Measurements from ENCODE around the gene SELENOW. TPM values are rescaled to one million over a fixed set of nuclear protein-coding genes. Genes with fewer than 3 reads are reported as not detected.
"Not testable (repeated sequence)": the region's sequence is repeated elsewhere in the genome, so short reads cannot be mapped to it uniquely, and the experiment has no call there.

Gene SELENOW
- polyA plus RNA-seq, 3 donors: 150 to 674 (median 235) TPM

GRCh38 chr19:47755762-47756626 is 22.5 kb upstream of the SELENOW start:
- no peak overlapping the region for H3K27ac ChIP-seq (ENCODE audit: low read depth, low read length)
- 90 to 96% (median 95%) methylated on average over 28 of the region's 28 CpGs for WGBS, 3 donors

DNA sequence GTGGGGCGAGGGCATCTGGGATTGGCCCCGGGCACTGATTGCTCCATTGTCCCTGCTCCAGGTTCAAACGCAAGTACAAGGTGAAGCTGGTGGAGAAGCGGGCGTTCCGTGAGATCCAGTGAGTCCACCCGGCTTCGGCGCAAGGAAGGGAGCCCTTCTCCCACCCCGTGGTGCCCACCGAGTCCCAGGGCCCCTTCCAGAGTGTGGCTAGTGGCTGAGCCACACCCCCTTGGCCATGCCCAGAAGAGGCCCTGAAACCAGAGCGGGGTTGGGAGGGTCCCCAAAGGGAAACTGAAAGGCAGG is 21.9 kb upstream of the SELENOW start:
- H3K27ac ChIP-seq (ENCODE audit: low read depth, low read length): no peak overlapping the region
- 92 to 95% (median 95%) methylated on average over 11 to 12 of the region's 12 CpGs for WGBS, 3 donors

GRCh38 chr19:47756953-47757608 is 21.4 kb upstream of the SELENOW start:
- WGBS, 3 donors: 73 to 87% (median 85%) methylated on average over 22 of the region's 22 CpGs
- no peak overlapping the region for H3K27ac ChIP-seq (ENCODE audit: low read depth, low read length)

DNA sequence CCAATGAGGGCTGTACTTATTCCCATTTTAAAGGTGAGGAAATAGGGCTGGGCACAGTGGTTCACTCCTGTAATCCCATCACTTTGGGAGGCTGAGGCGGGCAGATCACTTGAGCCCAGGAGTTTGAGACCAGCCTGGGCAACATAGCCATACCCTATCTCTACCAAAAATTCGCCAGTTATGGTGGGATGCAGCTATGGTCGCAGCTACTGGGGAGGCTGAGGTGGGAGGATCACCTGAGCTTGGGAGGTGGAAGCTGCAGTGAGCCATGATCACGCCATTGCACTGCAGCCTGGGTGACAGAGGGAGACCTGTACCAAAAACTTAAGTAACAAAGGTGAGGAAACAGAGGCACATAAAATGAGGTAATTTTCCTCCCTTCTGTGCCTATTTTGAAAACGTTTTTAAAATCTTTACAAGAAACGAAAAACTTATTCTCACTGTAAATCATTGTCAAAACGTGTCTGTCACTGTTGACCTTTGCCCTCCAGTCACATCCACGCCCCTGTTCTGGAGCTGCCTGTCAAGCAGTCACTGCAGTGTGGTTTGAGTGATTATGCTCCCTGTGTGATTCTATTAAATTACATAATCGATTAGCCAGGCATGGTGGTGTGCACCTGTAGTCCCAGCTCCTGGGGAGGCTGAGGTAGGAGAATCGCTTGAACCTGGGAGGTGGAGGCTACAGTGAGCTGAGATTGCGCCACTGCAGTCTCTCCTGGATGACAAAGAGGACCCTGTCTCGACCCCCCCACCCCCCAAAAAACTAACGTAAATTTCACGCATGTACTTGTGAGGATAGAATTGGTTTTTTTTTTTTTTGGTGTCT is 20.7 kb upstream of the SELENOW start:
- H3K27ac ChIP-seq (ENCODE audit: low read depth, low read length): no peak overlapping the region
- WGBS, 3 donors: 61 to 84% (median 76%) methylated on average over 14 of the region's 14 CpGs

DNA sequence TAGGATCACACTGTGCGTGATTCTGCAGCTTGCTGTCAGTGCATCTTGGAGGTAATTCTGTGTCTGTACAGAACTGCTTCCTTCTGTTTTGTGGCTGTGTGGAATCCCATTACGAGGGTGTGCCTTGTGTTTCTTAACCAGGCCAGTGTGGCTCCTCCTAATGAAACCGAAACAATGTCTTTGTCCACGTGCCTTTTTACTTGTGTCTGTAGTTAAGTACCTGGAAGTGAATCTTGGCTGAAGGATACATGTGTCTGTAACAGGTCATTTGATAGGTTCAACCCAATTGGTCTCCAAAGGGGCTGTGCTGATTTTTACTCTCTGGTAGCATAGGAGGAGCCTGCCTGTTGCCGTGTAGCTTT is 20.1 kb upstream of the SELENOW start:
- WGBS, 3 donors: 86 to 93% (median 89%) methylated on average over 5 of the region's 5 CpGs
- no peak overlapping the region for H3K27ac ChIP-seq (ENCODE audit: low read depth, low read length)

GRCh38 chr19:47760632-47760999 is 17.9 kb upstream of the SELENOW start:
- H3K27ac ChIP-seq (ENCODE audit: low read depth, low read length): no peak overlapping the region
- 72 to 89% (median 75%) methylated on average over 5 of the region's 5 CpGs for WGBS, 3 donors

GRCh38 chr19:47761566-47761965 is 16.9 kb upstream of the SELENOW start:
- 63 to 85% (median 67%) methylated on average over 5 of the region's 5 CpGs for WGBS, 3 donors
- no peak overlapping the region for H3K27ac ChIP-seq (ENCODE audit: low read depth, low read length)

- no peak overlapping the region for H3K27ac ChIP-seq (ENCODE audit: low read depth, low read length)
- 47 to 75% (median 50%) methylated on average over 3 of the region's 3 CpGs for WGBS, 3 donors
These were observed 16.4 kb upstream of the SELENOW start for GRCh38 chr19:47762151-47762550.

GRCh38 chr19:47762615-47763308 is 15.7 kb upstream of the SELENOW start:
- no peak overlapping the region for H3K27ac ChIP-seq (ENCODE audit: low read depth, low read length)
- 55 to 68% (median 60%) methylated on average over 18 of the region's 18 CpGs for WGBS, 3 donors

GRCh38 chr19:47764705-47765104 is 13.8 kb upstream of the SELENOW start:
- 88 to 92% (median 89%) methylated on average over 3 of the region's 3 CpGs for WGBS, 3 donors
- H3K27ac ChIP-seq (ENCODE audit: low read depth, low read length): not testable (repeated sequence)

DNA sequence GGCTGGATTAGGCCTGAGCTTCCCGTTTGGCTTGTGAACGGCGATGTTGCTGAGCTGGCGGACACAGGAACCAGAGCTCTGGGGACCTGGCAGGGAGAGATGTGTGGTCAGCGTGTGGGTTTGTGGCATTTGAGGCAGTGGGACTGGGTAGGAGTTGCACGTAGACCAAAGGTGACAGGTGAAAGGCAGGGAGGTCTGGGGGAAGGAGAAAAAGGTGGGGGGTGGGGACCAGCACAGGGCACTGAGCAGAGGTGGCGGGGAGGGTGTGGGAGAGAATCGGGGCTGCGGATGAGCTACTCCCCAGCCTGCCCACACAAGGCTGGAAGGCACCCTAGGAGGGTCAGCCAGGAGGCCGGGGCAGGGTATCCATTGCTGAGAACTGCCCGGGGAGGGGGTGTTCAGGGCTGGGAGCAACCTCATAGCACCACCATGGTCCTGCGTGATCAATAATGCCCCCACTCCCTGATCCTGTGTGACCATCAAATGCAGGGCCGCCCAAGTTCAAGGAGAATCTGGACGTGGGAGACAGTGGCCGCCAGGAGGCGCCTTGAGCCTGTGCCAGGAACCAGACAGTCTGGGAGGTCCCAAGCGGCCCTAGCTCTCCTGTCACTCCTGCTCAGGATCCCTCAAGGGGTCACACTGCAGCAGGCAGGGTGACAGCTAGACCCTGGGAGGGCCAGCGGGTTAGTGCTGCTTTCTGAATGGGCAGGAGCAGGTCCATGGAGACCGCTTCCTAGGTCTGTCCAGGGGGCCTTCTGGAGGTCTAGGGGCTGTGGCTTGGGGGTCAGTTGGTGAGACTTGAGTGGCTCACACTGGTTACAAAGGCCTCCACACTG is 12.8 kb upstream of the SELENOW start:
- WGBS, 3 donors: 31 to 40% (median 35%) methylated on average over 18 to 19 of the region's 19 CpGs
- H3K27ac ChIP-seq (ENCODE audit: low read depth, low read length): no peak overlapping the region

- WGBS, 3 donors: 67 to 88% (median 82%) methylated on average over 7 of the region's 7 CpGs
- no peak overlapping the region for H3K27ac ChIP-seq (ENCODE audit: low read depth, low read length)
These were observed 12.2 kb upstream of the SELENOW start for GRCh38 chr19:47766359-47766620.

DNA sequence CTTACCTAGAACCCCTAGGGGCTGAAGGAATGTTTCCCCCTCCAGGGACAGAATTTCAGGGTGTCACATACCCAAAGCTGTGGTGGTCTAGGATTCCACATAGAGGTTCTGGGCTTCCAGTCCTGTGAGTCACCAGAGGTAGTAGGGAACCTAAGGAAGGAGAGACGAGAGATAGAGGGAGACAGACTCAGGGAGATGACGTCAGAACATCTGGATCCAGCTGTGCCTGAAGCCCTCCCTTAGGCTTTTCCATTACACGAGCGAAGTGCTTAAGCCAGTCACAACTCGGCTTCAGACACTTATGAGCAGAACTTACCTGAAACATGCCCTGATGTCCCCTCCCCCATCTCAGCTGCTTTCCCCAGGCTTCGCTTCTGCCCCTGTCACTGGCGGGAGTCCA is 11.8 kb upstream of the SELENOW start:
- H3K27ac ChIP-seq (ENCODE audit: low read depth, low read length): no peak overlapping the region
- WGBS, 3 donors: 85 to 93% (median 92%) methylated on average over 7 of the region's 7 CpGs

- H3K27ac ChIP-seq (ENCODE audit: low read depth, low read length): no peak overlapping the region
- WGBS, 3 donors: 38 to 75% (median 39%) methylated on average over 2 of the region's 2 CpGs
These were observed 11.2 kb upstream of the SELENOW start for GRCh38 chr19:47767349-47767748.

DNA sequence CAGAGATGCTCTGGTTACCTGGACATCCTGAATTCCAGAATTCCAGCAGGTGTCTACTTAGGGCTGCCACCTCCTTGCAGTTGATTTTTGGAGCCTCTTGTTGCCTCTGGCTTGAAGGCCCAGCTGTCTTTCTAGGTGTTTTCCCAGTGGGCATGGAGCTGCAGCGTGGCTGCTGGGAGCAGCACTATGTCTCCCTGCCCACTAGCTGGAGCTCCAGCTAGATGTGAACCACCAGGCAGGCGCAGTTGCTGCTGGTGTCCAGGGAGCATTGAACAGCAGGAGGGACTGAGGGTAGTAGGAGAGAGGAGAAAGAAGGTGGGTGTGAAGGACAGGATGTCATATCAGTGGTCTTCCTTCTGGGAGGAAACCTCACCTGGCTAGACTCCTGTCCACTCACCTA is 9.9 kb upstream of the SELENOW start:
- H3K27ac ChIP-seq (ENCODE audit: low read depth, low read length): no peak overlapping the region
- WGBS, 3 donors: 85 to 94% (median 86%) methylated on average over 2 of the region's 2 CpGs

DNA sequence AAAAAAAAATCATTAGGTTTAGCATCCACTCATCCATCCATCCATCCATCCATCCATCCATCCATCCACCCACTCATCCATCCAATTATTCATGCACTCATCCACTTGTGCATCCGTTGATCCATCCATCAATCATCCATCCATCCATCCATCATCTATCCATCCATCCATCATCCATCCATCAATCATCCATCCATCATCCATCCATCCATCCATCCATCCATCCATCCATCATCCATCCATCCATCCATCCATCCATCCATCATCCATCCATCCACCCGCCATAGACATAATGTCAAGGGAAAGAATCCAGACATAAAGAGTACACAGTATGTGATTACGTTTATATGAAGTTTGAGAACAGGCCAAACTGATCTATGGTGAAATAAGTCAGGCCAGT is 9.0 kb upstream of the SELENOW start:
- 75 to 94% (median 87%) methylated on average over 3 of the region's 3 CpGs for WGBS, 3 donors
- no peak overlapping the region for H3K27ac ChIP-seq (ENCODE audit: low read depth, low read length)

DNA sequence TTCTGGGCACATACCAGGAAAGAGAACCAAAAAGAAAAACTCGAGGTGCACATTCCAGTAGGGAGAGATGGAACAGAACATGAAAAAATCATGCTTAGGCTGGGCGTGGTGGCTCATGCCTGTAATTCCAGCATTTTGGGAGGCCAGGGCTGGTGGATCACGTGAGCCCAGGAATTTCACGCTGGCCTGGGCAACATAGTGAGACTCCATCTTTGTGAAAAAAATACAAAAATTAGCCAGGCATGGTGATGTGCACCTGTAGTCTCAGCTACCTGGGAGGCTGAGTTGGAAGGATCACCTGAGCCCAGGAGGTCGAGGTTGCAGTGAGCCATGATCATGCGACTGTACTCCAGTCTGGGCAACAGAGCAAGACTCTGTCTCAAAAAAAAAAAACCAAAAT is 7.2 kb upstream of the SELENOW start:
- 84 to 89% (median 86%) methylated on average over 6 of the region's 6 CpGs for WGBS, 3 donors
- not testable (repeated sequence) for H3K27ac ChIP-seq (ENCODE audit: low read depth, low read length)

- no peak overlapping the region for H3K27ac ChIP-seq (ENCODE audit: low read depth, low read length)
- WGBS, 3 donors: 60 to 85% (median 61%) methylated on average over 4 of the region's 4 CpGs
These were observed 1.9 kb upstream of the SELENOW start for GRCh38 chr19:47776568-47776967.
